Activated naive CD4-positive, alpha-beta T cell treated with anti-CD3 and anti-CD28 coated beads, Interleukin-2, amount 10 ng/mL, durations not matched to agents 7 days and 5 days (primary cell): ENCODE data around the gene ZNF609.

Experiments
- CTCF ChIA-PET: fragments of 350-600 bp; sonication (Branson Sonifier 250); formaldehyde crosslinking; loops from one replicate; lab custom pipeline; 2021; ENCODE audit warnings: antibody characterized with exemption; lab: Charles Lee
- DNase-seq: peaks from one replicate; pipeline ENCODE4 v3.0.0-alpha.2; 2020
- H3K27ac Mint-ChIP-seq: one replicate; pipeline ENCODE4 v1.8.0; 2021; ENCODE audit warnings: mild to moderate bottlenecking, moderate library complexity, mixed read lengths
- H3K27me3 Mint-ChIP-seq: one replicate; pipeline ENCODE4 v1.8.0; 2021; ENCODE audit warnings: mild to moderate bottlenecking, mixed read lengths
- H3K36me3 Mint-ChIP-seq: one replicate; pipeline ENCODE4 v1.8.0; 2021; ENCODE audit warnings: mixed read lengths
- H3K4me1 Mint-ChIP-seq: one replicate; pipeline ENCODE4 v1.8.0; 2021; ENCODE audit warnings: mixed read lengths
- H3K4me3 Mint-ChIP-seq: one replicate; pipeline ENCODE4 v1.8.0; 2021; ENCODE audit warnings: mild to moderate bottlenecking, moderate library complexity, mixed read lengths
- H3K9me3 Mint-ChIP-seq: one replicate; pipeline ENCODE4 v1.8.0; 2021; ENCODE audit warnings: mixed read lengths

ZNF609 gene

DNA sequence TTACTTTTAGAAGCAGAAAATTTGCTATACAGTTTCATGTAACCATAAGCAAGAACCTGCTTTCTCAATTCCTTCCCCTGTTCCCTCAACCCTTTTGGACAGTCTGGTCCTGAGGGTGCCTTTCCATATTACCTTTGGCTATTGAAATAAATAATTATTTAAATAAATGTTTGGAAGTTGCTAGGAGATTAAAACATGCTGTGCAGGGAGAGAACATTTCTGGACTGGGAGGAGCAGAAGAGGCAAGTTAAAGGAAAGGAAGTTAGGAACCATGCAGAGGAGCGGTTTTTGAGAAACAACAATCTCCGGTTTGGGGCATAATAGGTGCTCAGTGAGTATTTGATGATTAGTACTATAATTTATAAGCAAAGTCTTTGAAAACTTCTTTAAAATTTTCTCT lies 41.8 kb downstream of the ZNF609 start:
- Mint-ChIP-seq H3K4me1 (peaks cover 71% of the 10 kb centered on the region), H3K9me3 (no peaks in the 10 kb centered on the region), H3K36me3 (peaks cover 47% of the 10 kb centered on the region), H3K27me3 (no peaks in the 10 kb centered on the region), H3K27ac (peak overlapping the region; percentile 80), H3K4me3 (peak overlapping the region; percentile 59)
- DNase-seq = no peak
- CTCF ChIA-PET = no interaction called here

DNA sequence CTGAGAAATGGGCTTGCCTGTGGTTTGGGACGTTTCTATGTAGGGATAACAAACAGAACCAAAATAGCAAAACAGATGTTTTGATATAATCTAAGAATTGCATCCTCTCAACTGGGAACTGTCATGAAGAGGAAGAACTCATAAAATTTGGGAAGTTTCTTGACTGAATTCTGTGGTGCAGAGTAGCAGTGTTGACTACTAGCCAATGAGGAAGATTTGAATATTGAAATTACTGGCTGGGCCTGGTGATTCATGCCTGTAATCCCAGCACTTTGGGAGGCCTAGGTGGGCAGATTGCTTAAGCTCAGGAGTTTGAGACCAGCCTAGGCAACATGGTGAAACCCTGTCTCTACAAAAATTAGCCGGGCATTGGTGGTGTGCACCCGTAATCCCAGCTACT lies 42.2 kb downstream of the ZNF609 start:
- H3K4me3 Mint-ChIP-seq = peak overlapping the region; percentile 59
- peaks cover 49% of the 10 kb centered on the region for H3K36me3 Mint-ChIP-seq
- H3K27ac Mint-ChIP-seq = peak overlapping the region; percentile 80
- no peaks in the 10 kb centered on the region for H3K27me3 Mint-ChIP-seq
- DNase-seq = no peak
- CTCF ChIA-PET = interaction anchor here (1.3 to 1.4 kb wide), 2 partner anchors 75 to 86 kb away, joined by 3 to 6 read pairs; no protein-coding TSS in a partner anchor
- peaks cover 75% of the 10 kb centered on the region for H3K4me1 Mint-ChIP-seq
- H3K9me3 Mint-ChIP-seq = no peaks in the 10 kb centered on the region

DNA sequence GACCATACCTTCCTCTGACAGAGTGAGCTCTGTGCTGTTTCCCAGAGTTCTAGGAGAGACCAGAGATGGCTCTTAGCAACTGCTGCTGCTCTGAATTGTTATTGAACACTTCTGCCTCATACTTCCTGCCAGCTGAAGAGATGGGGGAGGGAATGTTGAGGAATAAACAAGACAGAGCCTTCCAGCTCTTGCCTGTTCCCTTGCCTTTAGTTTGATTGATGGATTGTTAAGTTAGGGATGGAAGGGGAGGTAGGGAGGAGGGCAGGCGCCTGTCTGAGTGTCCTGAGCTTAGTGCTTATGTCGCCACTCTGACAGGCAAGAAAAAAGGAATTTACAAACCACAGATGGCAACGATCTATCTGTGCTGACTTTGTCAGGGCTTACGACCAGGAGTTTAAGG lies 42.8 kb downstream of the ZNF609 start:
- Mint-ChIP-seq H3K36me3 (peaks cover 53% of the 10 kb centered on the region), H3K4me1 (peaks cover 79% of the 10 kb centered on the region), H3K4me3 (peak overlapping the region; percentile 59), H3K27ac (peak overlapping the region; percentile 80), H3K9me3 (no peaks in the 10 kb centered on the region), H3K27me3 (no peaks in the 10 kb centered on the region)
- DNase-seq = no peak
- CTCF ChIA-PET = interaction anchor here (1.2 to 1.5 kb wide), 4 partner anchors 10 to 148 kb away, joined by 3 to 6 read pairs (median 4); no protein-coding TSS in a partner anchor

DNA sequence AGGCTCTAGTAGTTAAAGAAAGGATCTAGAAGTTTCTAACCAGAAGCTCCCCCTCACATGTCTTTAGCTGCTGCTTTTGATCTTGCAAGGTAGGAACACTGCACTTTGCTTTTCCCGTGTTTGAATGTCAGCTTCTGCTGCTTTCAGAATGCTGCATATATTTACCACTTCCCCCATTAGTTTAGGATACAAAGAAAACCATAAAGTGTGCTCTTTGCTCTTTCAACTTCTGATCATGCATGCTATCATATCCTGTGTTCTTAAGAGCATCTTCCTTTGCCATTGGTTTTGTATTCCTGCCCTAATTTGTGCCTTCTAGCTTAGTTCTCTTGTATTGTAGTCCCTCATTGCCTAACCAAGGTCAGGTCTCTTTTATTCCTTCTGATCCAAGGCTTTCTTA lies 43.3 kb downstream of the ZNF609 start:
- DNase-seq = no peak
- Mint-ChIP-seq H3K4me1 (peaks cover 80% of the 10 kb centered on the region), H3K36me3 (peaks cover 56% of the 10 kb centered on the region), H3K27me3 (no peaks in the 10 kb centered on the region), H3K27ac (peak overlapping the region; percentile 80), H3K4me3 (peak overlapping the region; percentile 59), H3K9me3 (no peaks in the 10 kb centered on the region)
- CTCF ChIA-PET = interaction anchor here (1.2 to 1.5 kb wide), 4 partner anchors 10 to 148 kb away, joined by 3 to 6 read pairs (median 4); no protein-coding TSS in a partner anchor

DNA sequence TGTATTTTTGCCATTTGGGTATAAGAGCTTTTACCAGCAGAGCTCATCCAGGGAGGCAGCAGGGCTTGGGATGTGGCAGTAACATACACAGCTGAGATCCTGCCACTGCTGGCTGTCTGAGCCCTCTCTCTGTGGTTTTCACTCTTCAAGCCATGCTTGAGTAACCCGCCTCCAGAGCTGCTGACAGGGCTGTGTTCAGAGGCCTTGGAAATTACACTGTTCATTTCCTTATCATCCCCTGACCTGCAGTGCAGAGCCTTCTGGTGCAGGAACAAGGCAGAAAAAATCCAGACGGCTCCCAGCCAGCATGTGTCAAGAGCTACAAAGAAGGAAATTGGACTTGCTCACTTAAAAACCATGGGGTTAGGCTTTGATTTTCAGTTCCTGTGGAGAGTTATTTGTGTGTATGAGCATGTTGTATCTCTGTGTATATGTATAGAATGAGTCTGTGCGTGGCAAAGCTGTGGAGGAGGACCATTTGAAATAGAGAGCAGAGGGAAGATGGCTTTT lies 47.0 kb downstream of the ZNF609 start:
- peak overlapping the region; percentile 81 for H3K27ac Mint-ChIP-seq
- H3K4me3 Mint-ChIP-seq = no peak overlapping the region
- CTCF ChIA-PET = interaction anchor here (0.9 to 1.2 kb wide), 3 partner anchors 9 to 221 kb away, joined by 3 to 4 read pairs (median 3); no protein-coding TSS in a partner anchor
- peak; percentile 52 for DNase-seq
- H3K4me1 Mint-ChIP-seq = peaks cover 77% of the 10 kb centered on the region
- peaks cover 38% of the 10 kb centered on the region for H3K36me3 Mint-ChIP-seq
- no peaks in the 10 kb centered on the region for H3K9me3 Mint-ChIP-seq
- no peaks in the 10 kb centered on the region for H3K27me3 Mint-ChIP-seq

DNA sequence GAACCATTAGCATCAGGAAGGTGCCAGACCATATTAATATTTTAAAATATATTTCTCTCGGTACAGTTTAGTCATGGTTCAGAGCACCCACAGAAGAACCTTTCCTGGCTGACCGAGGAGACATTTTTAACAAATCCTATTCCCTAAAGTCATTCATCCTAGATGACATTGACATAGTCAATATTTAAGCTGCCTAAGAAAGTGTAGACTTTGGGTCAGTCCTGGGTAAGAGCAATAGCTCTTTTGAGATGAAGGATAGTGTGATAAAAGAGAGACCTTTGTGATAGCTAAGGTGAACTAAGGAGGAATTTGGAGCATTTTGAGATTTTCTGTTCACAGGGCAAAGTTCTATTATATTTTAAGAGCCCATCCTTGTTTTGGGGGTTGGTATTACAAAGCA lies 47.5 kb downstream of the ZNF609 start:
- Mint-ChIP-seq H3K27me3 (no peaks in the 10 kb centered on the region), H3K27ac (no peak overlapping the region), H3K4me1 (peaks cover 73% of the 10 kb centered on the region), H3K9me3 (no peaks in the 10 kb centered on the region), H3K36me3 (peaks cover 36% of the 10 kb centered on the region), H3K4me3 (no peak overlapping the region)
- CTCF ChIA-PET = interaction anchor here (0.7 to 1.2 kb wide), 4 partner anchors 9 to 220 kb away, joined by 3 to 4 read pairs (median 3); no protein-coding TSS in a partner anchor
- no peak for DNase-seq

DNA sequence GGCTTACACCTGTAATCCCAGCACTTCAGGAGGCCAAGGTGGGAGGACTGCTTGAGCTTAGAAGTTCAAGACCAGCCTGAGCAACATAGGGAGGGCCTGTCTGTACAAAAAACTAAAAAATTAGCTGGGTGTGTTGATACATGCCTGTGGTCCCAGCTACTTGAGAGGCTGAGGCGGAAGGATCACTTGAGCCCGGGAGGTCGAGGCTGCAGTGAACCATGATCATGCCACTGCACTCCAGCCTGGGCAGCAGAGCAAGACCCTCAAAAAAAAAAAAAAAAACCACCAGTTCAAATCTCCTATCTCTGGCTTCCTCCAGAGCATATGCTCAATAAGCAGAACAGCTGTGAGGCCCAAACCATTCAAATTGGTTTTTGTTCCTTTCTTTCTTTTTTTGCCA lies 53.4 kb downstream of the ZNF609 start:
- H3K27me3 Mint-ChIP-seq = no peaks in the 10 kb centered on the region
- H3K36me3 Mint-ChIP-seq = peaks cover 37% of the 10 kb centered on the region
- DNase-seq = no peak
- H3K4me1 Mint-ChIP-seq = peaks cover 60% of the 10 kb centered on the region
- H3K27ac Mint-ChIP-seq = peak overlapping the region; percentile 84
- CTCF ChIA-PET = interaction anchor here (0.6 to 1.1 kb wide), 4 partner anchors 10 to 248 kb away, joined by 3 to 5 read pairs (median 3); no protein-coding TSS in a partner anchor
- H3K4me3 Mint-ChIP-seq = no peak overlapping the region
- no peaks in the 10 kb centered on the region for H3K9me3 Mint-ChIP-seq

DNA sequence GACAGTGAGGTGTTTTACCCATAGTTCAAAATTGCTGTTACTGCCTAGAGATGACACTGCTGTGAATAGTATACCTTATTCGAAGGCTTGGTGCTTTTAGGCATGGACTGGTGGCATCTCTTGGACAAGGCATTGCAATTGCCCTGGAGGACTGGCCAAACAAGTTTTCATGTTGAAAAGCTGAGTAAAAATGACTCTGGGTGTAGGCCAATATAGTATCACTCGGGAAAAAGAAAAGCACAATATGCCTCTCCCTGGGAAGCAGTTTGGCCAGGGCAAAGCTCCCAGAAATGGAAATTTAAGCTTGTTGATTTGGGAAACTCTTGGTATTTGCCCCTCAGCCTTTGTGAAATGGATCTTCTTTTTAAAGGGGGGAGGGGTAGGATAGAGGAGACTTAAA lies 54.8 kb downstream of the ZNF609 start:
- peak overlapping the region; percentile 84 for H3K27ac Mint-ChIP-seq
- H3K4me1 Mint-ChIP-seq = peaks cover 49% of the 10 kb centered on the region
- CTCF ChIA-PET = interaction anchor here (0.5 kb wide), 1 partner anchor 560 kb away, joined by 3 read pairs; no protein-coding TSS in a partner anchor
- no peak overlapping the region for H3K4me3 Mint-ChIP-seq
- H3K9me3 Mint-ChIP-seq = no peaks in the 10 kb centered on the region
- DNase-seq = no peak
- peaks cover 27% of the 10 kb centered on the region for H3K36me3 Mint-ChIP-seq
- H3K27me3 Mint-ChIP-seq = no peaks in the 10 kb centered on the region

DNA sequence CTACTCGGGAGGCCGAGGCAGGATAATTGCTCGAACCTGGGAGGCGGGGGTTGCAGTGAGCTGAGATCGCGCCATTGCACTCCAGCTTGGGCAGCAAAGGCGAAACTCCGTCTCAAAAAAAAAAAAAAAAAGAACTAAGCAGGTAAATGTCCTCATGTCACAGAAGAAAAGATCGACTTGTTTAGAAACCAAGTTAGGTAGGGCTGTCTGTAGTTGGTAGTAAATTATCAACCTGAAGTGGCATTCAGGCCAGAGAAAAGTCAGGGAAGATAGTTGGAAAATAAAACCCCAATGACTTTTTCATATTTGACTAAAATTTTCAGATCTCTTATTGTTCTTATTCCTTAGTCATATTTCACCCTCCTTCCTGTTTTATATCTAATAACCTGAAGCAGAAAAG lies 55.4 kb downstream of the ZNF609 start:
- CTCF ChIA-PET = interaction anchor here (0.5 kb wide), 1 partner anchor 560 kb away, joined by 3 read pairs; no protein-coding TSS in a partner anchor

DNA sequence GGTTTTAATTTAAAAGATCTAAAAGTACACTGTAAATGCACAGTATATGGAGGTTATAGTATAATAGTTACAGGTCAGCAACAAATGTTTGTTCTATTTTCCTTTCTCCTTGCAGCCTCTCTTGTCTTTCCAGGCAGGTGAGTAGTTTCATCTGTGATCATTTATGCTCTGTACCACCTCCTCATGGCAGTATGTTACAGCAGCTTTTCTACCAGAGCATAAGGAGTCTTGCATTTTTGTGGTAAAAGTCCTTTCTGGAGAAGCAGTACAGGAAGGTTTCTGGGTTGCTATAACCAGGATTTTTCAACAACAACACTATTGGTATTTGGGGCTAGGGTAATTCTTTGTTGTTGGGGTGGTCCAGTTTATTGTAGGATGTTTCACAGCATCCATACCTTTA lies 59.5 kb downstream of the ZNF609 start:
- Mint-ChIP-seq H3K4me1 (peaks cover 19% of the 10 kb centered on the region), H3K27ac (no peak overlapping the region), H3K9me3 (no peaks in the 10 kb centered on the region), H3K4me3 (no peak overlapping the region), H3K27me3 (no peaks in the 10 kb centered on the region), H3K36me3 (peaks cover 34% of the 10 kb centered on the region)
- CTCF ChIA-PET = no interaction called here
- DNase-seq = no peak

More for the DNA sequence above, 55.4 kb downstream of the ZNF609 start:
- Mint-ChIP-seq H3K27ac (no peak overlapping the region), H3K4me3 (no peak overlapping the region), H3K27me3 (no peaks in the 10 kb centered on the region), H3K36me3 (peaks cover 27% of the 10 kb centered on the region), H3K4me1 (peaks cover 45% of the 10 kb centered on the region), H3K9me3 (no peaks in the 10 kb centered on the region)
- no peak for DNase-seq

DNA sequence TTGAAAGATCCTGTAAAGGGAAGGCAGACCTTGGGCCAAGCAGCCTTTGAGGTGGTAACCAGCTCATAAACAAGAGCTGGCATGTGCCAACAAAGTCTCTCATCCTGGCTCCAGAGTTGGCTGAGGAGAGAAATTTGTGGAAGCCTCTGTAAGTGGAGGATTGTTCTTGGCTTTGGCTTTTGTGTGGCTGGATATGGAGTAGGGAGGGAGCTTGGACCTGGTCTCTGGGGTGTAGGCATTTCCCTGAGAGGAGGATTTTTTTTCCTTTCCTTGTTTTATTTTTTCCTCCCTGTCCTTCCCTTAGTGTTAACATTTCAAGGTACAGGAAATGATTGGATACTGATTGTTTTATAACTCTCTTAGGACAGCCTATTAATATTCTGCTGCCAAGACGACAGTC lies 60.8 kb downstream of the ZNF609 start:
- Mint-ChIP-seq H3K9me3 (no peaks in the 10 kb centered on the region), H3K4me1 (peaks cover 16% of the 10 kb centered on the region), H3K4me3 (no peak overlapping the region), H3K36me3 (peaks cover 40% of the 10 kb centered on the region), H3K27me3 (no peaks in the 10 kb centered on the region), H3K27ac (no peak overlapping the region)
- CTCF ChIA-PET = no interaction called here
- no peak for DNase-seq

DNA sequence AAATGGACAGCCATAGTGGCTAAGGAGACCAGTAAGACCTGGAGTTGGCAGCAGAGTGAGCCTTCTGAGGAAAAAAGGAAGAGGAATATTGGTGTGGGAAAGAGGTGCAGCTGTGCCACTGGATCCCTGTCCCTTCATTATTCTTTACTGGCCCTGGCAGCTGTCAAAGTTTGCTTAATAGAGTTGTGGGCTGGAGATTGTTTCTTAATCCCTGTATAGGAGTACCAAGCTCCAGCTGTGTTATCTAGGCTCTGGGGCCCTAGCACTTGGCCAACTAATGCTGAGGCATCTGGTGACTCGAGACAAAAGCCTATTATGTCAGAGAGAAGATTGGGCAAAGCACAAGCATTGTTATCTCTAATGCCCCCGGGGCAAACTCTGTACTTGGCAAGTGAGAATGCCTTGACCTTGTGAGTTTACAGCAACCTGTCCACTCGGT lies 61.4 kb downstream of the ZNF609 start:
- peaks cover 17% of the 10 kb centered on the region for H3K4me1 Mint-ChIP-seq
- H3K9me3 Mint-ChIP-seq = no peaks in the 10 kb centered on the region
- no peak overlapping the region for H3K27ac Mint-ChIP-seq
- CTCF ChIA-PET = no interaction called here
- no peaks in the 10 kb centered on the region for H3K27me3 Mint-ChIP-seq
- DNase-seq = no peak
- peaks cover 39% of the 10 kb centered on the region for H3K36me3 Mint-ChIP-seq
- H3K4me3 Mint-ChIP-seq = no peak overlapping the region

DNA sequence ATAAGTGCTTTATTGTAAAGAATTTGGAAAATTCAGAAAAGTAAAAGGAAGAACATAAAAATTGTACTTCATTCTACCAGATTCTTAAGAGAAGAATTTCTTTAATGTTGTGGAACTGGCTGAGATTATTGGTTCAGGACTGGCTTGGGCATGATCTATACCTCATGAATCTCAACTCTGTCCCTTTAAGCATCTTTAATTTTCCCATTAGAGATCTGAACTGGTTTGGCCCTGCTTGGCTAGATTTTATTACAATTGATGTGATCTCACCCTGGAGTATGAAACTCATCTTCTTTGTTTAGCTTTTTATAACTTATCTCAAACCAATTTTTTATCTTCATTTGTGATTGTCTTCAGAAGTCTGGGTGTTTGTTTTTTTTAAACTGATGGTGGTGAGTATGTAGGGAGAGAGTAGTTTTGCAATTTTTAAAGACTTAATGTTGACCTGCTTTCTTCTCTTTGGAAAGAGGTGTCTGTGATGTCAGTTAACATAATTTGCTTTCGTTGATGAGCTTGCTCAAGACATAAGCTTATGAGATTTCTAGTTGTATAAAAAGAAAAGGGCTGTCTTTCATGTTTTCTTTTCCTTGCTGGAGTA lies 61.9 kb downstream of the ZNF609 start:
- H3K27ac Mint-ChIP-seq = no peak overlapping the region
- H3K4me1 Mint-ChIP-seq = peaks cover 23% of the 10 kb centered on the region
- peaks cover 35% of the 10 kb centered on the region for H3K36me3 Mint-ChIP-seq
- DNase-seq = no peak
- H3K27me3 Mint-ChIP-seq = no peaks in the 10 kb centered on the region
- H3K9me3 Mint-ChIP-seq = no peaks in the 10 kb centered on the region
- CTCF ChIA-PET = no interaction called here
- no peak overlapping the region for H3K4me3 Mint-ChIP-seq

DNA sequence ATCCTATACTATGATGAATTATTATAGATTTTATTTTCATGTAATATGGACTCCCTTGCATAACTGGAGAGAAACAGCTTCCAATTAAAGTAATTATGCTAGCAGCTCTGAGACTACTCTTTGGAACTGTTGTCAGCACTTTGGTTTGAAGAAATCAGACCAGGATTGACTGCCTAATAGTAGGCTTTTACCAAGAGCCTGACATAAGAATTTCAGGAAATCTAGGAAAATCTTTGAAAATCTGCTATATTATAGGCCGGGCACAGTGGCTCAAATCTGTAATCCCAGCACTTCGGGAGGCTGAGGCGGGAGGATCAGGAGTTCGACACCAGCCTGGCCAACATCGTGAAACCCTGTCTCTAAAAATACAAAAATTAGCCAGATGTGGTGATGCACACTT lies 62.9 kb downstream of the ZNF609 start:
- H3K9me3 Mint-ChIP-seq = no peaks in the 10 kb centered on the region
- CTCF ChIA-PET = no interaction called here
- H3K4me3 Mint-ChIP-seq = no peak overlapping the region
- H3K27ac Mint-ChIP-seq = no peak overlapping the region
- H3K4me1 Mint-ChIP-seq = peaks cover 27% of the 10 kb centered on the region
- no peak for DNase-seq
- H3K36me3 Mint-ChIP-seq = peaks cover 34% of the 10 kb centered on the region
- H3K27me3 Mint-ChIP-seq = no peaks in the 10 kb centered on the region

DNA sequence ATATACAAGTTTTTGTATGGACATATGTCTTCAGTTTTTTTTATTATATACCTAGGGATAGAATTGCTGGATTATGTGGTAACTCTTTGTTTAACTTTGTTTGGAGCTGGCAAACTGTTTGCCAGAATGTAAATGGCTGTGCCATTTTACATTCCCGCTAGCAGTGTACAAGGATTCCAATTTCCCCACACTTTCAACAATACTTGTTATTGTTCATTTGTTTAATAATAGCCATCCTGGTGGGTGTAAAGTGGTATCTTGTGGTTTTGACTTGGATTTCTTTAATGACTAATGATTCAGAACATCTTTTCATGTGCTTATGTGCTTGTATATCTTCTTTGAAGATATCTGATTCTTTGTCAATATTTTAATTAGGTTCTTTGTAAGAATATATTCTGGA lies 64.4 kb downstream of the ZNF609 start:
- H3K27ac Mint-ChIP-seq = no peak overlapping the region
- peaks cover 35% of the 10 kb centered on the region for H3K36me3 Mint-ChIP-seq
- no peaks in the 10 kb centered on the region for H3K27me3 Mint-ChIP-seq
- H3K9me3 Mint-ChIP-seq = no peaks in the 10 kb centered on the region
- DNase-seq = no peak
- CTCF ChIA-PET = no interaction called here
- no peak overlapping the region for H3K4me3 Mint-ChIP-seq
- peaks cover 22% of the 10 kb centered on the region for H3K4me1 Mint-ChIP-seq
